RWPE1 (cell line): ENCODE measurements around the gene TSHZ2.

Experiments
- CTCF ChIA-PET: fragments of 350-600 bp; sonication (Branson Sonifier 250); formaldehyde crosslinking; extraction: SDS; loops from one replicate; lab custom pipeline; 2021; lab: Yijun Ruan, JAX
- POLR2A ChIA-PET: fragments of 400-600 bp; formaldehyde crosslinking; extraction: SDS; loops from one replicate; lab custom pipeline; 2020; ENCODE audit warnings: antibody characterized with exemption; ENCODE audit not compliant: low non-redundant PET; lab: Yijun Ruan, JAX
- DNase-seq: peaks from one replicate; pipeline ENCODE4 v3.0.0; 2012; ENCODE audit warnings: low spot score
- H3K27ac ChIP-seq: fragments of 450-650 bp; 2 replicates; pipeline ENCODE4 v1.5.1; 2017
- CTCF ChIP-seq: fragments of 450-650 bp; conservative IDR thresholded peaks from 2 replicates; pipeline ENCODE4 v1.5.1; 2017; ENCODE audit warnings: low read depth, mild to moderate bottlenecking

The TSHZ2 gene

GRCh38 chr20:53255102-53255710 lies 283.0 kb downstream of the TSHZ2 start:
- no peak for DNase-seq
- ChIA-PET CTCF (interaction anchor here (0.6 kb wide), 1 partner anchor 1448 kb away, joined by 3 read pairs; no protein-coding TSS in a partner anchor), POLR2A (no interaction called here)
- no peak for TF ChIP-seq CTCF
- no peak overlapping the region for H3K27ac ChIP-seq

GRCh38 chr20:53258741-53259140 lies 286.6 kb downstream of the TSHZ2 start:
- no peak for TF ChIP-seq CTCF
- POLR2A ChIA-PET = no interaction called here
- CTCF ChIA-PET = no interaction called here
- DNase-seq = no peak
- no peak overlapping the region for H3K27ac ChIP-seq

GRCh38 chr20:53260168-53260567 lies 288.0 kb downstream of the TSHZ2 start:
- H3K27ac ChIP-seq = no peak overlapping the region
- ChIA-PET POLR2A (no interaction called here), CTCF (no interaction called here)
- TF ChIP-seq CTCF = no peak
- no peak for DNase-seq

- TF ChIP-seq CTCF = no peak
- no peak for DNase-seq
- CTCF ChIA-PET = no interaction called here
- POLR2A ChIA-PET = no interaction called here
- no peak overlapping the region for H3K27ac ChIP-seq
Measured at GRCh38 chr20:53260591-53260990, 288.4 kb downstream of the TSHZ2 start.

GRCh38 chr20:53262365-53262764 lies 290.2 kb downstream of the TSHZ2 start:
- CTCF ChIA-PET = interaction anchor here (0.5 to 0.6 kb wide), 2 partner anchors 470 to 949 kb away, joined by 3 to 4 read pairs; no protein-coding TSS in a partner anchor
- H3K27ac ChIP-seq = no peak overlapping the region
- POLR2A ChIA-PET = interaction anchor here (0.6 kb wide), 1 partner anchor 1128 kb away, joined by 3 read pairs; no protein-coding TSS in a partner anchor
- peak; percentile 35 for DNase-seq
- TF ChIP-seq CTCF = no peak

- H3K27ac ChIP-seq = no peak overlapping the region
- no peak for DNase-seq
- TF ChIP-seq CTCF = no peak
- ChIA-PET CTCF (interaction anchor here (0.5 kb wide), 1 partner anchor 16 kb away, joined by 3 read pairs; no protein-coding TSS in a partner anchor), POLR2A (no interaction called here)
Measured at GRCh38 chr20:53263554-53264438, 291.6 kb downstream of the TSHZ2 start.
